Caco-2 (cell line): ENCODE results near the gene PFKFB2. TPM values are rescaled to one million over a fixed set of nuclear protein-coding genes. Genes with fewer than 3 reads are reported as not detected.

Experiments
- BruUV-seq: library from RNA; stranded (reverse); fragments of 400-500 nt; replicated peaks from 2 replicates; lab custom pipeline; 2021; lab: Mats Ljungman, UMichigan
- CTCF ChIA-PET: fragments of 300-600 bp; sonication (Branson Sonifier 250); formaldehyde crosslinking; loops from one replicate; lab custom pipeline; 2022; ENCODE audit warnings: antibody characterized with exemption; lab: Charles Lee
- POLR2A ChIA-PET: fragments of 300-600 bp; sonication (Branson Sonifier 250); formaldehyde crosslinking; loops from one replicate; lab custom pipeline; 2022; ENCODE audit warnings: antibody characterized with exemption; lab: Charles Lee
- DNase-seq, 2 experiments: peaks; one replicate each; pipeline versions ENCODE4 v3.0.0 to v3.0.0-alpha.2; 2020 to 2022
- H3K27me3 ChIP-seq: replicated peaks from 2 replicates; pipeline ENCODE4 v1.6.0; 2011; ENCODE audit warnings: low read length; ENCODE audit not compliant: control insufficient read depth, insufficient read depth
- H3K36me3 ChIP-seq: 2 replicates; pipeline ENCODE4 v1.5.1; 2011; ENCODE audit warnings: low read length; ENCODE audit not compliant: control insufficient read depth, insufficient read depth
- H3K4me1 ChIP-seq: fragments of 250-450 bp; sonication (Bioruptor Pico); 2 replicates; pipeline ENCODE4 v1.5.1; 2020; ENCODE audit warnings: mild to moderate bottlenecking
- H3K4me3 ChIP-seq: 2 replicates; pipeline ENCODE4 v1.5.1; 2011; ENCODE audit warnings: low read depth, mild to moderate bottlenecking, control low read depth, low read length
- H3K9me3 ChIP-seq: fragments of 250-450 bp; sonication (Bioruptor Pico); 2 replicates; pipeline ENCODE4 v1.5.1; 2020; ENCODE audit warnings: mild to moderate bottlenecking, moderate library complexity
- H3K27ac Mint-ChIP-seq: one replicate; pipeline ENCODE4 v1.8.0; 2022; ENCODE audit warnings: mixed read lengths; ENCODE audit not compliant: unreplicated experiment
- H3K27me3 Mint-ChIP-seq: one replicate; pipeline ENCODE4 v1.8.0; 2022; ENCODE audit warnings: mixed read lengths; ENCODE audit not compliant: insufficient read depth, unreplicated experiment
- H3K36me3 Mint-ChIP-seq: one replicate; pipeline ENCODE4 v1.8.0; 2022; ENCODE audit warnings: mild to moderate bottlenecking, mixed read lengths; ENCODE audit not compliant: insufficient read depth, unreplicated experiment
- H3K4me1 Mint-ChIP-seq: one replicate; pipeline ENCODE4 v1.8.0; 2022; ENCODE audit warnings: low read depth, mixed read lengths; ENCODE audit not compliant: unreplicated experiment
- H3K4me3 Mint-ChIP-seq: one replicate; pipeline ENCODE4 v1.8.0; 2022; ENCODE audit warnings: mild to moderate bottlenecking, moderate library complexity, mixed read lengths; ENCODE audit not compliant: unreplicated experiment
- H3K9me3 Mint-ChIP-seq: one replicate; pipeline ENCODE4 v1.8.0; 2022; ENCODE audit warnings: mixed read lengths; ENCODE audit not compliant: unreplicated experiment
- CTCF ChIP-seq, 2 experiments: fragments of 200-600 bp in 1 of 2; IDR thresholded peaks; 1 replicate in 1 of 2; 2 replicates in 1 of 2; pipeline versions ENCODE4 v1.5.1 to v1.8.0; 2011 to 2022; ENCODE audit warnings: antibody characterized with exemption in 1 of 2, control low read depth in 1 of 2, inconsistent platforms in 1 of 2, low read depth in 1 of 2, low read length in 1 of 2, mild to moderate bottlenecking in 1 of 2, moderate library complexity in 1 of 2; ENCODE audit not compliant: insufficient read depth in 1 of 2, severe bottlenecking in 1 of 2, unreplicated experiment in 1 of 2
- intact Hi-C: fragments of 100-400 bp; cut with micrococcal nuclease; formaldehyde crosslinking; loops from one replicate; pipeline ENCODE4 v1.10.0; 2022; ENCODE audit not compliant: unreplicated experiment
- total RNA-seq: library from RNA; stranded (reverse); gene quantifications from 2 replicates; pipeline ENCODE4 v1.2.3, GENCODE V29; 2022

PFKFB2 gene
- total RNA-seq, 1 experiment from 2014 or later: 38.9 TPM

GRCh38 chr1:207021139-207021861 is 31.8 kb upstream of the PFKFB2 start:
- intact Hi-C loops: no loop called here
- Mint-ChIP-seq H3K4me1 (peaks cover 49% of the 10 kb centered on the region), H3K4me3 (no peak overlapping the region), H3K27ac (peak overlapping the region; percentile 64), H3K9me3 (no peaks in the 10 kb centered on the region), H3K27me3 (no peaks in the 10 kb centered on the region), H3K36me3 (peaks cover 36% of the 10 kb centered on the region)
- no peaks in the 10 kb centered on the region for H3K9me3 ChIP-seq
- BruUV-seq: no TSS peak
- H3K27me3 ChIP-seq: no peaks in the 10 kb centered on the region
- no peak overlapping the region for H3K4me3 ChIP-seq
- no peak for TF ChIP-seq CTCF (IDR thresholded peaks at IDR 0.05; ENCODE audit: insufficient read depth in 1 of 2, low read depth in 1 of 2, low read length in 1 of 2, severe bottlenecking in 1 of 2, unreplicated experiment in 1 of 2)
- ChIA-PET POLR2A (interaction anchor here (4.6 kb wide), 1 partner anchor 11 kb away, joined by 25 read pairs; the partner anchor contains the start of gene C1orf116), CTCF (interaction anchor here (2.4 kb wide), 1 partner anchor 11 kb away, joined by 11 read pairs; the partner anchor contains the start of gene C1orf116)
- DNase-seq: no peak
- peaks cover 12% of the 10 kb centered on the region; the same call in 1 of the 2 replicates for H3K36me3 ChIP-seq
- peaks cover 57% of the 10 kb centered on the region for H3K4me1 ChIP-seq

DNA sequence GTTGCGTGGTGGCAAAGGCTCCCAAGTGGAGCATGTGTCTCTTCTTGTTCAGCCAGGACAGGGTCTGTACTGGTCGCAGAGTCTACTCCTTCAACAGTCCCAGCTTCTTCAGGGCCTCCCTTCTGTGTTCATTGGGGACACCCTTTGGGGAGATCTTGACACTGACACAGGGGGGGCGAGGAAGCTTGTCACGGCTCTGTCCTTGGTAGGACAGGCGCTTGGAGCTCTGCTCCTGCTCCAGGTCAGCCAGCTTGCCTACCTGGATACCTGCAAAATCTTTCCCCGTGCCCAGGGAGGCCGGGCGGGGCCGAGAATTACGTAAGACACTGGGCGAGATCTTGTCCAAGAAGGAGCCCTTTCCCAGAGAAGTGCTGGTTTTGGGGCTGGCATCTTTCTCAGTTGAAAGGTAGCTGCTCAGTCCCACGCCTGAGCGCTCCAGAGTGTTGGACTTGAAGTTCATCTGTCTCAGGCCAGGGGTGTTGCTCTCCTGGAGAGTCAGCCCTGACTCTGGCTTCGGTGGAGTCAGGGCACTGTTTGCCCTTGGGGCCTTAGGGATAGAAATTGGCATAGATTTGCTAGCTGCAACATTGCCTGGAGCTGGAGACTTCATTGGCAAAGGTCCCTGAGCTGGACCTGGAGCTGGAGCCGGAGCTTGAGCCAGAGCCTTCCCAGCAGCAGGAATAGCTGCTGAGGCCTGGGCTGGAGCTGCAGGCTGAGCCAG is 31.0 kb upstream of the PFKFB2 start:
- Histone ChIP-seq H3K36me3 (peaks cover 12% of the 10 kb centered on the region; the same call in 1 of the 2 replicates), H3K27me3 (no peaks in the 10 kb centered on the region), H3K9me3 (no peaks in the 10 kb centered on the region), H3K4me3 (no peak overlapping the region), H3K4me1 (peaks cover 64% of the 10 kb centered on the region)
- intact Hi-C loops: no loop called here
- CTCF ChIA-PET: no interaction called here
- BruUV-seq: no TSS peak
- Mint-ChIP-seq H3K27me3 (no peaks in the 10 kb centered on the region), H3K9me3 (no peaks in the 10 kb centered on the region), H3K4me1 (peaks cover 56% of the 10 kb centered on the region), H3K27ac (peak overlapping the region; percentile 64), H3K36me3 (peaks cover 40% of the 10 kb centered on the region), H3K4me3 (no peak overlapping the region)
- no peak for TF ChIP-seq CTCF (IDR thresholded peaks at IDR 0.05; ENCODE audit: insufficient read depth in 1 of 2, low read depth in 1 of 2, low read length in 1 of 2, severe bottlenecking in 1 of 2, unreplicated experiment in 1 of 2)
- POLR2A ChIA-PET: interaction anchor here (0.6 to 4.6 kb wide), 2 partner anchors 11 to 96 kb away, joined by 4 to 25 read pairs; partner anchors contain the start of gene C1orf116
- DNase-seq: no peak

DNA sequence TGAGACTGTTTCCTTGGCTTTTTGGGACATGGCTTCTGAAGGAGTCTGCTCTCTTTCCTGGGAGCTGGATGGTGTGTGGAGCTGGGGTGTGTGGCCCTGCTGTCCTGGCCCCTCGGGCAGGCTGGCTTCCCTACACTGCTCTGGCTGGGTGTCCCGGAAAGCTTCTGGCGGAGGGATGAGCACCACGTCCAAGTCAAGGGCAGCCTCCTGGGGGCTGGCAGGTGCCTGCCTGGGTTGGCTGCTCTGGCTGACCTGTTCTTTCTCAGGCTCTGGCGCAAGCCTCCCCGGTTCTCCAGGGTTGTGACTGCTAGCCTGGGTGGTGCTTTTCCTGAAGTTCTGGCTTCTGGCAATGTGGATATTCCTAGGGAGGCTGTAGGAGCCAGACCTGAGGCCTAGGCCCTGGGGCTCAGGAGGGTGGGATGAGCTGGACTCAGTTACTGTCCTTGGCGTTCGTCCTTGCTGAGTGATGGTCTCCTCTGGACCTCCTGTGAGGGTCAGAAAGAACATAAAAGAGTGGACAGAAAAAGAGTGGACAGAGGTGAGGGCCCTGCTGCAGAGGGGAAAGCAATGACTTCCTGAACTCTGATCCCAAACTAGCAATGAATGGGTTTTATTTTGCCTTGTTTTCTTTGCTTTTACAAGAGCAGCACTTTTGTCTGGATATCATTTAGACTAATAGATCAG is 29.9 kb upstream of the PFKFB2 start:
- intact Hi-C loops: no loop called here
- ChIA-PET POLR2A (no interaction called here), CTCF (no interaction called here)
- peaks cover 64% of the 10 kb centered on the region for H3K4me1 Mint-ChIP-seq
- H3K27me3 ChIP-seq: no peaks in the 10 kb centered on the region
- H3K27ac Mint-ChIP-seq: peak overlapping the region; percentile 90
- peaks cover 12% of the 10 kb centered on the region; the same call in 1 of the 2 replicates for H3K36me3 ChIP-seq
- no peak for TF ChIP-seq CTCF (IDR thresholded peaks at IDR 0.05; ENCODE audit: insufficient read depth in 1 of 2, low read depth in 1 of 2, low read length in 1 of 2, severe bottlenecking in 1 of 2, unreplicated experiment in 1 of 2)
- H3K4me3 ChIP-seq: no peak overlapping the region
- H3K9me3 ChIP-seq: no peaks in the 10 kb centered on the region
- no peak overlapping the region for H3K4me3 Mint-ChIP-seq
- no peaks in the 10 kb centered on the region for H3K27me3 Mint-ChIP-seq
- peaks cover 75% of the 10 kb centered on the region for H3K4me1 ChIP-seq
- H3K36me3 Mint-ChIP-seq: peaks cover 46% of the 10 kb centered on the region
- no TSS peak for BruUV-seq
- no peaks in the 10 kb centered on the region for H3K9me3 Mint-ChIP-seq
- no peak for DNase-seq
